ENCODE results near the gene ZC3H12D.

The ZC3H12D gene

DNA sequence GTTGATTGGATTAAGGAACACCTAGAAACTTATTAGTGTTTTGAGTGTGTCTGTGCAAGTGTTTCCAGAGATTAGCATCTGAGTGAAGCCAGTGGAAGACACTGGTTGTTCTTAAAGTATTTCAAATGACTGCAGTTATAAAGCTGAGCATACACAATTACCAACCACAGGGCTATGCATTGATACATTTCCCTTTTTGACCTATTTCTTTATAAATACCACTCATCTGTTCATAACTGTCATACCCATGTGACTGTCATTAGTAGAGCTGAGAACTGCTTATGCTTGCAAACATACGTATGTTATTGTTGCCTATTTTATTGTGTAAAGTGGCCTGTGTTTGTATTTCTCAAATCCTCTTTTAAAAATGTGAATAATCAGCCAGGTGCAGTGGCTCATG, 15.3 kb upstream of the ZC3H12D start:
- no peak for TF ChIP-seq SIN3A (IDR thresholded peaks at IDR 0.05; ENCODE audit: borderline replicate concordance, insufficient read depth, low read length)
- TF ChIP-seq TAF1 (IDR thresholded peaks at IDR 0.05; ENCODE audit: borderline replicate concordance, insufficient read depth, low read length), result no peak
- no peak for TF ChIP-seq FOXP2 (optimal IDR thresholded peaks at IDR 0.05; ENCODE audit: borderline replicate concordance, extremely low read depth, extremely low read length, insufficient read depth)
- TF ChIP-seq POLR2AphosphoS5 (IDR thresholded peaks at IDR 0.05; ENCODE audit: low read depth, low read length), result no peak
- TF ChIP-seq, protein P1, sequence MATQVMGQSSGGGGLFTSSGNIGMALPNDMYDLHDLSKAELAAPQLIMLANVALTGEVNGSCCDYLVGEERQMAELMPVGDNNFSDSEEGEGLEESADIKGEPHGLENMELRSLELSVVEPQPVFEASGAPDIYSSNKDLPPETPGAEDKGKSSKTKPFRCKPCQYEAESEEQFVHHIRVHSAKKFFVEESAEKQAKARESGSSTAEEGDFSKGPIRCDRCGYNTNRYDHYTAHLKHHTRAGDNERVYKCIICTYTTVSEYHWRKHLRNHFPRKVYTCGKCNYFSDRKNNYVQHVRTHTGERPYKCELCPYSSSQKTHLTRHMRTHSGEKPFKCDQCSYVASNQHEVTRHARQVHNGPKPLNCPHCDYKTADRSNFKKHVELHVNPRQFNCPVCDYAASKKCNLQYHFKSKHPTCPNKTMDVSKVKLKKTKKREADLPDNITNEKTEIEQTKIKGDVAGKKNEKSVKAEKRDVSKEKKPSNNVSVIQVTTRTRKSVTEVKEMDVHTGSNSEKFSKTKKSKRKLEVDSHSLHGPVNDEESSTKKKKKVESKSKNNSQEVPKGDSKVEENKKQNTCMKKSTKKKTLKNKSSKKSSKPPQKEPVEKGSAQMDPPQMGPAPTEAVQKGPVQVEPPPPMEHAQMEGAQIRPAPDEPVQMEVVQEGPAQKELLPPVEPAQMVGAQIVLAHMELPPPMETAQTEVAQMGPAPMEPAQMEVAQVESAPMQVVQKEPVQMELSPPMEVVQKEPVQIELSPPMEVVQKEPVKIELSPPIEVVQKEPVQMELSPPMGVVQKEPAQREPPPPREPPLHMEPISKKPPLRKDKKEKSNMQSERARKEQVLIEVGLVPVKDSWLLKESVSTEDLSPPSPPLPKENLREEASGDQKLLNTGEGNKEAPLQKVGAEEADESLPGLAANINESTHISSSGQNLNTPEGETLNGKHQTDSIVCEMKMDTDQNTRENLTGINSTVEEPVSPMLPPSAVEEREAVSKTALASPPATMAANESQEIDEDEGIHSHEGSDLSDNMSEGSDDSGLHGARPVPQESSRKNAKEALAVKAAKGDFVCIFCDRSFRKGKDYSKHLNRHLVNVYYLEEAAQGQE (IDR thresholded peaks at IDR 0.05; ENCODE audit: insufficient read depth in 1 of 2, low read depth in 2 of 2, low read length in 2 of 2), result no peak

DNA sequence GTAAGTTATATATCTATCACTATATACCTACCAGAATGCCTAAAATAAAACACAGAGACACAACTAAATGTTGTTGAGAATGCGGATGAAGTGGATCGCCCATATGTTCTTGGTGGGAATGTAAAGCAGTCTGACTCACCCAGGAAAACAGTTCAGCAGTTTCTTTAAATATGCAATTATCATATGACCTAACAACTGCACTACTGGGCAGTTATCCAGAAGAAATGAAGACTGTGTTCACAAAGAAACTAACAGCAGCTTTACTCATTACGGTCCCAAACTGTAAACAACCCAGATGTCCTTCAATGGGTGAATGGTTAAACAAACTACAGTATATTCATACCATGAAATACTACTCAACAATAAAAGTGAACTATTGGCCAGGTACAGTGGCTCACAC, 14.3 kb upstream of the ZC3H12D start:
- TF ChIP-seq, protein P1 (IDR thresholded peaks at IDR 0.05; ENCODE audit: insufficient read depth in 1 of 2, low read depth in 2 of 2, low read length in 2 of 2), result no peak
- no peak for TF ChIP-seq POLR2AphosphoS5 (IDR thresholded peaks at IDR 0.05; ENCODE audit: low read depth, low read length)
- no peak for TF ChIP-seq FOXP2 (optimal IDR thresholded peaks at IDR 0.05; ENCODE audit: borderline replicate concordance, extremely low read depth, extremely low read length, insufficient read depth)
- TF ChIP-seq SIN3A (IDR thresholded peaks at IDR 0.05; ENCODE audit: borderline replicate concordance, insufficient read depth, low read length), result no peak
- TF ChIP-seq TAF1 (IDR thresholded peaks at IDR 0.05; ENCODE audit: borderline replicate concordance, insufficient read depth, low read length), result no peak

DNA sequence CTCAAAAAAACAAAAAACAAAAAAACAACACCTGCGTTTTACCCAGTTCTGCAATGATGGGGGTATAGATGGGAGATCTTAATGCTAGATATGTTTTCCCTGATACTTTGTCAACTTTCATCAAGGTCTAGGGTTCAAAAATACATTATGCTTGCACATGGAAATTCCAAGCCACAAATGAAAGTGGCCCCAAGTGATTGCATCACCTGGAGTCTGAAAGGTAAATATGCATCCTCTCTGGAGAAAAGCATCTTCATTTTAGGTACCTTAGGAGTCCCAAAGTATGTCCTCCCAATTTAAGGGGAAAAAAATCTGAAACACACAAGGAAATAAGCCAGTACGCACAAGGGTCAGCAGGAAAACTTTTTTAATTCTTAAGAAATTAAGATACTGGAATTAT, 12.6 kb upstream of the ZC3H12D start:
- TF ChIP-seq TAF1 (IDR thresholded peaks at IDR 0.05; ENCODE audit: borderline replicate concordance, insufficient read depth, low read length) (no peak), SIN3A (IDR thresholded peaks at IDR 0.05; ENCODE audit: borderline replicate concordance, insufficient read depth, low read length) (no peak), POLR2AphosphoS5 (IDR thresholded peaks at IDR 0.05; ENCODE audit: low read depth, low read length) (no peak), FOXP2 (optimal IDR thresholded peaks at IDR 0.05; ENCODE audit: borderline replicate concordance, extremely low read depth, extremely low read length, insufficient read depth) (no peak)
- TF ChIP-seq, protein P1 (IDR thresholded peaks at IDR 0.05; ENCODE audit: insufficient read depth in 1 of 2, low read depth in 2 of 2, low read length in 2 of 2), result no peak

DNA sequence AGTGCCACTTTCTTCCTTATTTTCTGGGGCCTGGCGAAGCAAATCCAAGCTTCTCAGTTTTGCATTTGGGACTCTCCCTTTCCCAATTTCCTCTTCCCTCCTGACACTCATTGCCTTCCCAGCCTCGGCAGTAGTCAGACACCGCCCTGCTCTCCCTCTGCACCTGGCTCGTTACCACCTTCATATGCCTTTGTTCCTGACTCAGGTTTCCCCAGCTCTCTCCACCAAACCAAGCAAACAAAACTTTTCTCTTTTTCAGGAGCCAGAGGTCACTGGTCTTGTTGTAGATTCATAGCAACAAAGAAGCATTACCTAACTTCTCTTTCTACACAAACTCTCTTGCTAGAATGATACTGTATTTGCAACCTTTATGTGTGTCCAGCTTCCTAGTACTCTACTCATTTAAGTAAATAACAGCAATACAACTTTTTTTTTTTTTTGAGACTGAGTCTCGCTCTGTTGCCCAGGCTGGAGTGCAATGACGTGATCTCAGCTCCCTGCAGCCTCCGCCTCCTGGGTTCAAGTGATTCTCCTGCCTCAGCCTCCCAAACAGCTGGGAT, 9.0 kb upstream of the ZC3H12D start:
- TF ChIP-seq, protein P1 (IDR thresholded peaks at IDR 0.05; ENCODE audit: insufficient read depth in 1 of 2, low read depth in 2 of 2, low read length in 2 of 2), result no peak
- no peak for TF ChIP-seq TAF1 (IDR thresholded peaks at IDR 0.05; ENCODE audit: borderline replicate concordance, insufficient read depth, low read length)
- TF ChIP-seq POLR2AphosphoS5 (IDR thresholded peaks at IDR 0.05; ENCODE audit: low read depth, low read length), result no peak
- TF ChIP-seq SIN3A (IDR thresholded peaks at IDR 0.05; ENCODE audit: borderline replicate concordance, insufficient read depth, low read length), result no peak
- no peak for TF ChIP-seq FOXP2 (optimal IDR thresholded peaks at IDR 0.05; ENCODE audit: borderline replicate concordance, extremely low read depth, extremely low read length, insufficient read depth)

All from PFSK-1 (cell line).